Measurements from ENCODE around the gene LOC101059915.

LOC101059915 gene

DNA sequence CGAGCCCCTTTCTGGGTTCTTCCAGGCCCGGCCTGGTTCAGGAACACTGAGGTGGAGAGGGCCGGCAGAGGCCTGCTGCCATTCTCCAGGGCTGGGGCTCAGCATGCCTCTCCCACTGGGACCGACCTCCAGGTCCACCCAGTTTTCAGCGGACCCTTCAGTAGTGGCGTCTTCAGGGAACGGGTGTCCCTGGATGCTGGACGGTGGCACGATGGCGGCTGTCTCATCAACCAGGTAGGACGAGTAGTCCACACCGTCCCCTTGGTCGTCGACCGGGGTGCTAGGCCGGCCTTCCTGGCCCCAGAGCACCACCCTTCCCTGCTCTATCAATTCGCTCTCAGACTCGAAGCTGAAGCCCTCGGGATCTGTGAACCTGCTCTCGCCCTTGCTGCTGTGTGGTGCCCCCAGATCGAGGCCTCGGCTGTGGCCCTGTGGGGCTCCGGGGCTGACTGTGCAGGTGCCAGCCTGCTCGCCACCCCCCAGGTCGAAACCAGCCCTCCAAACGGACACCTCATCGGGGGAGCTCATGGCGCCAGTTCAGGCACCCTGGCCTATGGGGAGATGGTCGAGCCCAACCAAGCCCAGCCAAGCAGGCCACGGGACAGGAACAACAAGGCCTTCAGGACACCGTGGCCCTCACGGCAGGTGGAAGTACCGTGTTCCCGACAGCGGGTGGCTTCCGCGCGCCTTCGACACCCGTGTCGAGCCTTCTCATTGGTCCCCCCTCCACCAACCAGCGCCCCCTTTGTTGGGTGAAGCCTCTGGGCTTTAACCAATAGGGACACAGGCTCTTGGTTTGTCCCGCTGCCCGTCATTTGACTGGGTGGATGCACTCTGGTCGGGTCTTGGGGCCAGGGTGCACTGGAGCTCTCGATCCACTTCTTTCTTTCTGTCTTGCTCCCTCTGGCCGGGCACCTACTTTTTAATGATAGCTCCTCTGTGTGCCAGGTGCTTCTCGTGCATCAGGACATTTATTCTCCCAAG lies 814 bp upstream of the LOC101059915 start:
- no peaks in the 10 kb centered on the region for H3K27me3 ChIP-seq (ENCODE audit: control insufficient read depth in 4 of 4, insufficient read depth in 4 of 4, low read length in 3 of 4)
- no peak overlapping the region for H3K4me3 ChIP-seq (ENCODE audit: low read depth in 1 of 3, low read length in 3 of 3)
- no peaks in the 10 kb centered on the region for H3K36me3 ChIP-seq (ENCODE audit: control insufficient read depth in 4 of 4, insufficient read depth in 3 of 4, low read depth in 1 of 4, low read length in 3 of 4)
- no peak overlapping the region for H3K27ac ChIP-seq (ENCODE audit: low read depth in 1 of 2, low read length in 2 of 2)
- TF ChIP-seq REST (IDR thresholded peaks at IDR 0.05), result no peak
- TF ChIP-seq SP1 (IDR thresholded peaks at IDR 0.05), result no peak
- TF ChIP-seq FOXA2 (IDR thresholded peaks at IDR 0.05), result no peak
- TF ChIP-seq, protein P1, sequence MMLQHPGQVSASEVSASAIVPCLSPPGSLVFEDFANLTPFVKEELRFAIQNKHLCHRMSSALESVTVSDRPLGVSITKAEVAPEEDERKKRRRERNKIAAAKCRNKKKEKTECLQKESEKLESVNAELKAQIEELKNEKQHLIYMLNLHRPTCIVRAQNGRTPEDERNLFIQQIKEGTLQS (IDR thresholded peaks at IDR 0.05), result no peak
- no peak for TF ChIP-seq CTCF (IDR thresholded peaks at IDR 0.05; ENCODE audit: low read depth, low read length, missing input control)
- TF ChIP-seq HNF4A (conservative IDR thresholded peaks at IDR 0.05), result no peak
- H3K4me1 ChIP-seq (ENCODE audit: control insufficient read depth in 4 of 4, insufficient read depth in 4 of 4, low read length in 3 of 4), result no peaks in the 10 kb centered on the region
- no peaks in the 10 kb centered on the region for H3K9me3 ChIP-seq (ENCODE audit: control insufficient read depth in 4 of 4, low read length in 3 of 4)
- WGBS, result 94% methylated on average over 48 of the region's 48 CpGs
- no peak overlapping the region for H3K9ac ChIP-seq (ENCODE audit: low read depth in 1 of 2, low read length in 2 of 2)
- no peak for DNase-seq (ENCODE audit: low spot score)

GRCh38 chrX:71668248-71668595 lies 876 bp downstream of the LOC101059915 start:
- no peaks in the 10 kb centered on the region for H3K9me3 ChIP-seq (ENCODE audit: control insufficient read depth in 4 of 4, low read length in 3 of 4)
- H3K9ac ChIP-seq (ENCODE audit: low read depth in 1 of 2, low read length in 2 of 2), result no peak overlapping the region
- DNase-seq (ENCODE audit: low spot score), result no peak
- no peaks in the 10 kb centered on the region for H3K36me3 ChIP-seq (ENCODE audit: control insufficient read depth in 4 of 4, insufficient read depth in 3 of 4, low read depth in 1 of 4, low read length in 3 of 4)
- H3K4me1 ChIP-seq (ENCODE audit: control insufficient read depth in 4 of 4, insufficient read depth in 4 of 4, low read length in 3 of 4), result no peaks in the 10 kb centered on the region
- H3K4me3 ChIP-seq (ENCODE audit: low read depth in 1 of 3, low read length in 3 of 3), result no peak overlapping the region
- WGBS, result 93% methylated on average over 16 of the region's 16 CpGs
- H3K27me3 ChIP-seq (ENCODE audit: control insufficient read depth in 4 of 4, insufficient read depth in 4 of 4, low read length in 3 of 4), result no peaks in the 10 kb centered on the region
- TF ChIP-seq REST (IDR thresholded peaks at IDR 0.05) (no peak), FOXA1 (IDR thresholded peaks at IDR 0.05) (no peak), YY1 (IDR thresholded peaks at IDR 0.05) (no peak), SP1 (IDR thresholded peaks at IDR 0.05) (no peak), EGR1 (IDR thresholded peaks at IDR 0.05; ENCODE audit: low read depth in 2 of 2) (no peak), GABPA (IDR thresholded peaks at IDR 0.05 in 1 of 2, conservative IDR thresholded peaks at IDR 0.05 in 1 of 2) (no peak), HNF4G (IDR thresholded peaks at IDR 0.05) (no peak), MAX (IDR thresholded peaks at IDR 0.05) (no peak), RAD21 (IDR thresholded peaks at IDR 0.05) (no peak), HNF4A (conservative IDR thresholded peaks at IDR 0.05) (no peak)
- TF ChIP-seq, protein P2, sequence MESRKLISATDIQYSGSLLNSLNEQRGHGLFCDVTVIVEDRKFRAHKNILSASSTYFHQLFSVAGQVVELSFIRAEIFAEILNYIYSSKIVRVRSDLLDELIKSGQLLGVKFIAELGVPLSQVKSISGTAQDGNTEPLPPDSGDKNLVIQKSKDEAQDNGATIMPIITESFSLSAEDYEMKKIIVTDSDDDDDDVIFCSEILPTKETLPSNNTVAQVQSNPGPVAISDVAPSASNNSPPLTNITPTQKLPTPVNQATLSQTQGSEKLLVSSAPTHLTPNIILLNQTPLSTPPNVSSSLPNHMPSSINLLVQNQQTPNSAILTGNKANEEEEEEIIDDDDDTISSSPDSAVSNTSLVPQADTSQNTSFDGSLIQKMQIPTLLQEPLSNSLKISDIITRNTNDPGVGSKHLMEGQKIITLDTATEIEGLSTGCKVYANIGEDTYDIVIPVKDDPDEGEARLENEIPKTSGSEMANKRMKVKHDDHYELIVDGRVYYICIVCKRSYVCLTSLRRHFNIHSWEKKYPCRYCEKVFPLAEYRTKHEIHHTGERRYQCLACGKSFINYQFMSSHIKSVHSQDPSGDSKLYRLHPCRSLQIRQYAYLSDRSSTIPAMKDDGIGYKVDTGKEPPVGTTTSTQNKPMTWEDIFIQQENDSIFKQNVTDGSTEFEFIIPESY (IDR thresholded peaks at IDR 0.05), result no peak
- TF ChIP-seq, protein P1 (IDR thresholded peaks at IDR 0.05), result no peak
- H3K27ac ChIP-seq (ENCODE audit: low read depth in 1 of 2, low read length in 2 of 2), result no peak overlapping the region

Data from liver (tissue), 8 donors.